Activated naive CD8-positive, alpha-beta T cell treated with anti-CD3 and anti-CD28 coated beads, Interleukin-2, amount 50 U/mL, for 24 hours (primary cell): ENCODE results near the gene CPB2.

Experiments
- ATAC-seq: fragments of 150-1000 bp; cut with Tn5 transposase; one replicate; pipeline ENCODE4 v1.10.0; 2021
- DNase-seq: peaks from one replicate; pipeline ENCODE4 v3.0.0; 2021
- H3K27ac Mint-ChIP-seq: one replicate; pipeline ENCODE4 v1.8.0; 2021; ENCODE audit warnings: mild to moderate bottlenecking, mixed read lengths
- H3K27me3 Mint-ChIP-seq: one replicate; pipeline ENCODE4 v1.8.0; 2021; ENCODE audit warnings: mixed read lengths
- H3K36me3 Mint-ChIP-seq: one replicate; pipeline ENCODE4 v1.8.0; 2021; ENCODE audit warnings: low read depth, mixed read lengths
- H3K4me1 Mint-ChIP-seq: one replicate; pipeline ENCODE4 v1.8.0; 2021; ENCODE audit warnings: mixed read lengths
- H3K4me3 Mint-ChIP-seq: one replicate; pipeline ENCODE4 v1.8.0; 2021; ENCODE audit warnings: mild to moderate bottlenecking, moderate library complexity, mixed read lengths
- H3K9me3 Mint-ChIP-seq: one replicate; pipeline ENCODE4 v1.8.0; 2021; ENCODE audit warnings: mixed read lengths

The CPB2 gene

DNA sequence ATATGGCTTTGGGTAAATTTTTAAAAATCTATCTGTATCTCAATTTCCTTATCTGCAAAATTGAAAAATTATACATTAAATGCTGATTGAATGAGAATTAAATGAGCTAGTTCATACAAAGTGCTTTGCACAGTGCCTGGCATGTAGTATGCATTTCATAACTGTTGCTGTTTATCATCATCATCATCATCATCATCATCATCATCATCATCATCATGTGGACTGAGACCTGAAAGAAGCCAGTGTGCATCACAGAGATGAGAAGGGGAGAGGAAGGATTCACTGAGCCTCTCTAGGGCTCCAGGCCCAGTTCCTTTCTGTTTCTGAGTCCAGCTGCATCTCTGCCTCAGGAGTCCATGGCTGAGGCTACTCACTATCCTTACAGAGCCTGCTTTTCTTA is 45.4 kb downstream of the CPB2 start:
- H3K27ac Mint-ChIP-seq: no peak overlapping the region
- peaks cover 4% of the 10 kb centered on the region for H3K9me3 Mint-ChIP-seq
- H3K27me3 Mint-ChIP-seq: peaks cover 4% of the 10 kb centered on the region
- no peaks in the 10 kb centered on the region for H3K36me3 Mint-ChIP-seq
- no peak overlapping the region for H3K4me3 Mint-ChIP-seq
- ATAC-seq (no peak), DNase-seq (no peak)
- no peaks in the 10 kb centered on the region for H3K4me1 Mint-ChIP-seq

DNA sequence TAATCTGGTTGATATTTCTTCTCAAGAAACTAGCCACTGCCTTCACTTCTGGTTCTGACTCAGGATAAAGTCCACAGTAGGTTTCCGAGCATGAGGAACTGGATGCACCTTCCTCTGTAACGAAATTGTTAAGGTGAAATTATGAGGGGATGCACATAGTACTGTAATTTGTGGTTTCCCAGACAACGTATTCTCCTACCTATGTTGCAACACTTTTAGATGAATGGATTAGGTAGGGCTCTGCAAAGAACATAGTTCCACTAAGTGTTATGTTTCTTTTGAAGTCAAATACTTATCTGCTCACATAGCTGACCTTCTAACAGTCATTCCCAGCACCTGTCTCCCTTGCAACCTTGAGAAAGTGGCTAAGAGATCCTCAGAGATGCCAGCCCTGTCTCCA is 46.6 kb downstream of the CPB2 start:
- H3K9me3 Mint-ChIP-seq: peaks cover 2% of the 10 kb centered on the region
- H3K36me3 Mint-ChIP-seq: no peaks in the 10 kb centered on the region
- DNase-seq: no peak
- H3K27me3 Mint-ChIP-seq: peaks cover 4% of the 10 kb centered on the region
- no peak overlapping the region for H3K4me3 Mint-ChIP-seq
- ATAC-seq: no peak
- H3K4me1 Mint-ChIP-seq: peaks cover 7% of the 10 kb centered on the region
- no peak overlapping the region for H3K27ac Mint-ChIP-seq

DNA sequence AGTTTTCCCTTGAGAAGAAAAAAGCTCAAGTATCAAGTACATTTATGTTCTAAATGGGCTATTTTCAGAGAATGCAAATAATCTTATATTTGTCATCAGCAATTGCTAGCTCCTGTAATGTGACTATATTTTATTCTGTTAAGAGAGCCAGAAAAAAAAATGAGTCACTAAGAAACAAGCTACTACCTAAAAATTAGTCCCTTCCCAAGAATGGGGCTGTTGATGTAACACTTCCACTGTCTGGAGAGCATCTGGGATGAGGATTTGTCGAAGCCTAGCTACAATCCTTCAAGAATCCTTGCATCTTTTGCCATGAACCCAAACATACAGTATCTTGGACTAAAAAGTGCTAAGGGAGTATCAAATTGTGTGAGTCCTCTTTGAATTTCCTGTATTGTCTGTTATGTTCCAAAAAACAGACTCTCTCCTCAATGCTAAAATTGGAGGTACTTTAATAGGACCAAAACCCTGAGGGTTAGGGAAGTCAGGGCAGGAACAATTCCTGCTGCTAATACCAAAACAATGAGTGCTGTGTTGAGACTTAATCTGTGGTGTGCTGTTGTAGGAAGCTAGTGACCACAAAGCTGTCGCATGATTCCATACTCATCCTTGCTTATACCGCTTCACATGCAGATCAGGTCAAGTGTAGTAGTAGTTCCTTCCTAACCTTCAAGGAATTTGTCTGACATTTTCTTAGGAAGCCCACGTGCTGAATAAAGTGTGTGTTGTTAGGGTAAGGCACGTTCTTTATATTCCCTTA is 47.4 kb downstream of the CPB2 start:
- Mint-ChIP-seq H3K4me3 (no peak overlapping the region), H3K9me3 (no peaks in the 10 kb centered on the region), H3K27ac (no peak overlapping the region), H3K36me3 (no peaks in the 10 kb centered on the region), H3K27me3 (peaks cover 4% of the 10 kb centered on the region), H3K4me1 (peaks cover 14% of the 10 kb centered on the region)
- DNase-seq (no peak), ATAC-seq (no peak)

- H3K9me3 Mint-ChIP-seq: no peaks in the 10 kb centered on the region
- DNase-seq (no peak), ATAC-seq (no peak)
- H3K27me3 Mint-ChIP-seq: peaks cover 4% of the 10 kb centered on the region
- H3K4me1 Mint-ChIP-seq: peaks cover 37% of the 10 kb centered on the region
- H3K4me3 Mint-ChIP-seq: peak overlapping the region; percentile 87
- peaks cover 3% of the 10 kb centered on the region for H3K36me3 Mint-ChIP-seq
- H3K27ac Mint-ChIP-seq: peak overlapping the region; percentile 94
Measured at GRCh38 chr13:46053162-46054012, 51.4 kb downstream of the CPB2 start.

GRCh38 chr13:46052319-46053161 is 52.3 kb downstream of the CPB2 start, which contains the start of gene ZC3H13:
ZC3H13 (minus strand) TSS chr13:46052746; CDS start chr13:46045507, 7,239 bp downstream.
- peak within 1 kb of the TSS; percentile 94 for H3K27ac Mint-ChIP-seq
- peak; percentile 100 for ATAC-seq
- peaks cover 42% of the 10 kb centered on the region for H3K4me1 Mint-ChIP-seq
- DNase-seq: peak; percentile 90
- H3K27me3 Mint-ChIP-seq: peaks cover 4% of the 10 kb centered on the region
- H3K4me3 Mint-ChIP-seq: peak within 1 kb of the TSS; percentile 87
- H3K36me3 Mint-ChIP-seq: peaks cover 3% of the 10 kb centered on the region
- no peaks in the 10 kb centered on the region for H3K9me3 Mint-ChIP-seq

GRCh38 chr13:46051968-46052318 is 52.9 kb downstream of the CPB2 start:
- no peaks in the 10 kb centered on the region for H3K9me3 Mint-ChIP-seq
- H3K27me3 Mint-ChIP-seq: peaks cover 4% of the 10 kb centered on the region
- peaks cover 3% of the 10 kb centered on the region for H3K36me3 Mint-ChIP-seq
- peak overlapping the region; percentile 87 for H3K4me3 Mint-ChIP-seq
- ATAC-seq (no peak), DNase-seq (no peak)
- peaks cover 46% of the 10 kb centered on the region for H3K4me1 Mint-ChIP-seq
- peak overlapping the region; percentile 94 for H3K27ac Mint-ChIP-seq

DNA sequence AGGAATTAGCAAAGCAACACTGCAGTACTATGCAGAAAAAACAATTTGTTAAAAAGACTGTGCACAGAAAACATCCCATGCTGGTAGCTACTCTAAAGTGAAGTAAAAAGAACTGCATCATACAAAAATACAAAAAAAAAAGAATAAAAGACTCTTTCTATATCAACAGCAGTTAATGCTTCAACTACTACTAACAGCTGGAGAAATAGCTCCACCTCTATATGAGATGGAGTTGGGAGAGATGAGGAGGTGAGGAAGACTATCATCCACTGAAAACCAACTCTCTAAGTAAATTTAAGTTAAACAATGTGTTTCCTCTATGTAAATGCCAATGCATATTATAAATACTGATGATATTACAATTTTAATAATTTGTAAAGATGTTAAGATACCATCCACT is 54.1 kb downstream of the CPB2 start:
- Mint-ChIP-seq H3K27me3 (peaks cover 4% of the 10 kb centered on the region), H3K27ac (no peak overlapping the region), H3K4me3 (peak overlapping the region; percentile 87), H3K4me1 (peaks cover 50% of the 10 kb centered on the region), H3K36me3 (peaks cover 3% of the 10 kb centered on the region), H3K9me3 (no peaks in the 10 kb centered on the region)
- no peak for ATAC-seq
- DNase-seq: no peak

DNA sequence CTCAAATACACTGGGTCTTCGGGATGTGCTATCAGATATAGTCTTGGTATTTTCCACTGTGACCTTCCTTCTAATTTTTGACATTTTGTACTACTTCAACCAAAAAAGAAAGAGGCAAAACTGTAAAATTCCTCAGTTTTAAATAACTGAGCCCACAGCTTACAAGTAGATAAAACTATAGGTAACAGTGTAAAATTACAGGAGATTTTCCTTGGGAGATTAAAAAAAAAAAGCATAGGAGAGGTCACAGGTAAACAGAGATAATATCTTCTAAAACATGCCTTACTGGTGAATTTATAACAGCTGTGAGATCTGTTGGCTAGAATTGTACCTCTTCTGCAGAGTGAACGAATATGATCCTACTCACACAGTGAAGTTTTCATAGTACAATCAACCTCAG is 59.4 kb downstream of the CPB2 start:
- Mint-ChIP-seq H3K9me3 (no peaks in the 10 kb centered on the region), H3K4me1 (peaks cover 29% of the 10 kb centered on the region), H3K36me3 (peaks cover 16% of the 10 kb centered on the region), H3K4me3 (no peak overlapping the region), H3K27me3 (no peaks in the 10 kb centered on the region), H3K27ac (no peak overlapping the region)
- ATAC-seq: no peak
- no peak for DNase-seq

- Mint-ChIP-seq H3K27ac (no peak overlapping the region), H3K4me1 (peaks cover 21% of the 10 kb centered on the region), H3K36me3 (peaks cover 17% of the 10 kb centered on the region), H3K4me3 (no peak overlapping the region), H3K27me3 (no peaks in the 10 kb centered on the region), H3K9me3 (no peaks in the 10 kb centered on the region)
- DNase-seq (no peak), ATAC-seq (no peak)
Measured at GRCh38 chr13:46043647-46044046, 61.2 kb downstream of the CPB2 start.

DNA sequence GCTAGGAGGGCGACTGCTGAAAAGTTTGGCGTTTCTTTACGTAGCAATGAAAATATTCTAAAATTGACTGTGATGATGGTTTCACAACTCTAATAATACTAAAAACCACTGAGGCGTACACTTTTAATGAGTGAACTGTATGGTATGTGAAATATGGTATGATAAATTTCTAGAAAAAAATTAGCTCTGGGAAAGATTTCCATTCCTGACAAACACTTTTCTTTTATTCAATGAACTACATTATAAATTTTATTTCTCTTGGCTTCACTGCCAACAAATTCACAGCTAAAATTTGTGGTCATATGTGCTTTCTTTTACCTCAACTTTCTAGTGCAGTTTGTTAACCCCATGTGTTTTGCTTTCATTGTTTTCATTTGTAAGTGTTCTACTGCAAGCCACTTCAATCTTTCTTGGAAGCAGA is 63.4 kb downstream of the CPB2 start:
- Mint-ChIP-seq H3K27ac (no peak overlapping the region), H3K4me1 (peaks cover 6% of the 10 kb centered on the region), H3K27me3 (no peaks in the 10 kb centered on the region), H3K36me3 (peaks cover 27% of the 10 kb centered on the region), H3K4me3 (no peak overlapping the region), H3K9me3 (no peaks in the 10 kb centered on the region)
- DNase-seq: no peak
- no peak for ATAC-seq

DNA sequence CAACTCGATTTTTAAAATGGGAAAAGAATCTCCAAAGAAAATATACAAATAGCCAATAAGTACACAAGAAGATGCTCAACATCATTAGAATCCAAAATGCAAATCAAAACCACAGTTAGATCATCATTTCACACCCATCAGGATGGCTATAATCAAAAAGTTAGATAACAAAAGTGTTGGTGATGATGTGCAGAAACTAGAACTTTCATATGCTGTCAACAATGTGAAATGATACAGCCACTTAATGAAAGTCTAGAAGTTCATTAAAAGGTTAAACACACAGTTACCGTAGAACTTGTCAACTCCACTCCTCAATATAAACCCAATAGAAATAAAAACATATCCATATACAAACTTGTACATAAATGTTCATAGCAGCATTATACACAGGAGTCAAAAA is 64.1 kb downstream of the CPB2 start:
- DNase-seq (no peak), ATAC-seq (no peak)
- Mint-ChIP-seq H3K27me3 (no peaks in the 10 kb centered on the region), H3K27ac (no peak overlapping the region), H3K9me3 (no peaks in the 10 kb centered on the region), H3K4me1 (peaks cover 6% of the 10 kb centered on the region), H3K4me3 (no peak overlapping the region), H3K36me3 (peaks cover 34% of the 10 kb centered on the region)

- Mint-ChIP-seq H3K9me3 (no peaks in the 10 kb centered on the region), H3K36me3 (peaks cover 41% of the 10 kb centered on the region), H3K4me3 (no peak overlapping the region), H3K27me3 (no peaks in the 10 kb centered on the region), H3K27ac (no peak overlapping the region), H3K4me1 (no peaks in the 10 kb centered on the region)
- DNase-seq: no peak
- no peak for ATAC-seq
Measured at GRCh38 chr13:46039411-46040182, 65.2 kb downstream of the CPB2 start.

GRCh38 chr13:46038296-46038695 is 66.5 kb downstream of the CPB2 start:
- Mint-ChIP-seq H3K4me1 (no peaks in the 10 kb centered on the region), H3K27me3 (no peaks in the 10 kb centered on the region), H3K36me3 (peaks cover 52% of the 10 kb centered on the region), H3K4me3 (no peak overlapping the region), H3K9me3 (no peaks in the 10 kb centered on the region), H3K27ac (no peak overlapping the region)
- ATAC-seq (no peak), DNase-seq (no peak)

DNA sequence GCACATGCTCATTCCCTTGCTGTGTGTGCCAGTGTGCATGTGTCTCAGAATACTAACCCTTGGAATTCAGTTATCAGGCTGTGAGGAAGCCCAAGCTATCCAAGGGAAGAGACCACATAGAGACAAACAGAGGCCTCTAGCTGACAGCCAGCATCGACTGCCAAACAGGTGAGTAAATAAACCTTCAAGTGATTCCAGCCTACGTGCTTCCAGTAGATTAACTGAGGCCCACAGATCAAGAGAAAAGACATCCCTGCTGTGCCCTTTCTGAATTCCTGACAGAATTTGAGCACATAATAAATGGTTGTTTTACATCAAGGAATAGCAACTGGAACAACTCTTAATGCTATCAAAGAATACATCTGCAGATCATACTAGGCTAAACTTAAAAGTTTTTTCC is 69.8 kb downstream of the CPB2 start:
- DNase-seq (no peak), ATAC-seq (no peak)
- Mint-ChIP-seq H3K27ac (no peak overlapping the region), H3K36me3 (peaks cover 60% of the 10 kb centered on the region), H3K4me3 (no peak overlapping the region), H3K27me3 (no peaks in the 10 kb centered on the region), H3K4me1 (peaks cover 6% of the 10 kb centered on the region), H3K9me3 (peaks cover 17% of the 10 kb centered on the region)
